Measurements from ENCODE around the gene CNGB1.

CNGB1 gene

DNA sequence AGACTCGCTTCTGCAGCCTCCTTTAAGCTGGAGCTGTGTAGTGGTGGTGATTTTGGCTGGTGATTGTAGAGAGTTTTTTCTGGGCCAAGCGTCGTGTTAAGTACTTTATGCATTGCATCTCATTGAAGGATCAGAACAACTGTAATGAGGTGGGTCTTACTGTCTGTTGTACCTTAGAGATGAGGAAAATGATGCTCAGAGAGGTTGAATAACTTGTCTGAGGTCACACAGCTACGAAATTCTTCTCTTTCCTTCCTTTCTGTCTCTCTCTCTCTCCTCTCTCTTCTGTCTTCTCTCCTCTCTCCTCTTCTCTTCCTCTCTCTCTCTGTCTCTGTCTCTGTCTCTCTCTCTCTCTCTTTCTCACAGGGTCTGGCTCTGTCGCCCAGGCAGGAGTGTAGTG is 82.8 kb downstream of the CNGB1 start:
- ChIA-PET CTCF (interaction anchor here (1.0 to 1.7 kb wide), 3 partner anchors 118 to 131 kb away, joined by 3 read pairs; no protein-coding TSS in a partner anchor), POLR2A (no interaction called here)
- DNase-seq, result no peak
- Histone ChIP-seq H3K4me1 (ENCODE audit: control extremely low read depth in 1 of 4, control insufficient read depth in 4 of 4, insufficient read depth in 4 of 4, low read length in 3 of 4) (peaks cover 0 to 32% (median 13%) of the 10 kb centered on the region in 4 experiments), H3K36me3 (ENCODE audit: control insufficient read depth in 4 of 4, insufficient read depth in 4 of 4, low read length in 3 of 4) (no peaks in the 10 kb centered on the region), H3K27me3 (replicated peaks in 2 of 5; ENCODE audit: control insufficient read depth in 4 of 5, insufficient read depth in 5 of 5, low read length in 4 of 5) (peaks cover 0 to 28% (median 9%) of the 10 kb centered on the region in 5 experiments), H3K9me3 (ENCODE audit: control extremely low read depth in 1 of 5, control insufficient read depth in 4 of 5, insufficient read depth in 2 of 5, low read depth in 1 of 5, low read length in 4 of 5) (no peaks in the 10 kb centered on the region), H3K27ac (ENCODE audit: insufficient read depth in 1 of 2, low read depth in 1 of 2, low read length in 2 of 2, poor library complexity in 1 of 2, severe bottlenecking in 2 of 2) (no peak overlapping the region), H3K4me3 (ENCODE audit: control insufficient read depth in 1 of 7, extremely low read depth in 1 of 7, insufficient read depth in 4 of 7, low read depth in 2 of 7, low read length in 6 of 7) (no peak overlapping the region)
- WGBS (ENCODE audit: insufficient coverage), result 92% methylated on average over 5 of the region's 5 CpGs

DNA sequence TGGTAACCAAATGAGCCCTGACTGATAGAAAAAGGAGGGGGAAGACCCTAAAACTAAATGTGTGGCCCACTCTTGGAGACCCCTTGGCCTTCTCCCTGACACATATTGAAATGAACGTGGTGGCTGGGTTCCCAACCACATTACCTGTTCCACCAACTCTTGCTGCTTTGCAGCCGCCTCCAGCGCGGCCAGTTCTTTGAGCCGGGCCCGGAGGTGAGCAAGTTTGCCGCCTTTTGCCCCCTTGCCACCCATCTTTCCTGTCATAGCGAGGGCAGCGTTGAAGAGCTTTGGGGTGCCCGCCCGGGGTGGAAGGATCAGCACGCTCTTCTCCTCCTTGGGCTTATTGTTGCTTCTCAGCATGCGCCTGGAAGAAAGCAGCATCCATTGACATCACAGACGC is 83.2 kb downstream of the CNGB1 start:
- H3K36me3 ChIP-seq (ENCODE audit: control insufficient read depth in 4 of 4, insufficient read depth in 4 of 4, low read length in 3 of 4), result no peaks in the 10 kb centered on the region
- 98% methylated on average over 13 of the region's 14 CpGs for WGBS (ENCODE audit: insufficient coverage)
- peaks cover 0 to 28% (median 10%) of the 10 kb centered on the region in 4 experiments for H3K4me1 ChIP-seq (ENCODE audit: control extremely low read depth in 1 of 4, control insufficient read depth in 4 of 4, insufficient read depth in 4 of 4, low read length in 3 of 4)
- H3K27ac ChIP-seq (ENCODE audit: insufficient read depth in 1 of 2, low read depth in 1 of 2, low read length in 2 of 2, poor library complexity in 1 of 2, severe bottlenecking in 2 of 2), result no peak overlapping the region
- ChIA-PET POLR2A (no interaction called here), CTCF (interaction anchor here (1.0 to 1.7 kb wide), 3 partner anchors 119 to 132 kb away, joined by 3 read pairs; no protein-coding TSS in a partner anchor)
- no peaks in the 10 kb centered on the region for H3K9me3 ChIP-seq (ENCODE audit: control extremely low read depth in 1 of 5, control insufficient read depth in 4 of 5, insufficient read depth in 2 of 5, low read depth in 1 of 5, low read length in 4 of 5)
- no peak overlapping the region for H3K4me3 ChIP-seq (ENCODE audit: control insufficient read depth in 1 of 7, extremely low read depth in 1 of 7, insufficient read depth in 4 of 7, low read depth in 2 of 7, low read length in 6 of 7)
- no peak for DNase-seq
- H3K27me3 ChIP-seq (replicated peaks in 2 of 5; ENCODE audit: control insufficient read depth in 4 of 5, insufficient read depth in 5 of 5, low read length in 4 of 5), result peaks cover 4 to 32% (median 9%) of the 10 kb centered on the region in 5 experiments

DNA sequence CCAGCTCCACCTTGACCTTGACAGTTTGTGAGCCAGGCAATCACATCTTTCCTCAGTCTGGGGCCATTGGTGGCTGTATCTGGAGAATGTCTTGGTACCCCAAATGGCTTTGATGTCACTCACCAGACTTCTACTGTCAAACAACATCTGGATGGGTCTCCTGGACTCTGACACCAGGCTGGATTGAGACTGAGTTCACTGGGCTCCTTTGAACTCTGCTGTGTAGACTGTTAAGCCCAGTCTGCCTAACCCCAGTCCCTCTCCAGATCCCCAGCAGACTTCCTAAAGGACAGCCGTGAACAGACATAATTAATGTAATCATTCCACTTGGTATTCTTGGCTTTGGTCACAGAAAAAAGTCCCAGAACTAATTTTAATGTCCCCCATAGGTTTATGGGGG is 84.5 kb downstream of the CNGB1 start:
- Histone ChIP-seq H3K27ac (ENCODE audit: insufficient read depth in 1 of 2, low read depth in 1 of 2, low read length in 2 of 2, poor library complexity in 1 of 2, severe bottlenecking in 2 of 2) (no peak overlapping the region), H3K27me3 (replicated peaks in 2 of 5; ENCODE audit: control insufficient read depth in 4 of 5, insufficient read depth in 5 of 5, low read length in 4 of 5) (peaks cover 7 to 43% (median 9%) of the 10 kb centered on the region in 5 experiments), H3K9me3 (ENCODE audit: control extremely low read depth in 1 of 5, control insufficient read depth in 4 of 5, insufficient read depth in 2 of 5, low read depth in 1 of 5, low read length in 4 of 5) (no peaks in the 10 kb centered on the region), H3K36me3 (ENCODE audit: control insufficient read depth in 4 of 4, insufficient read depth in 4 of 4, low read length in 3 of 4) (no peaks in the 10 kb centered on the region), H3K4me1 (ENCODE audit: control extremely low read depth in 1 of 4, control insufficient read depth in 4 of 4, insufficient read depth in 4 of 4, low read length in 3 of 4) (peaks cover 0 to 19% (median 6%) of the 10 kb centered on the region in 4 experiments), H3K4me3 (ENCODE audit: control insufficient read depth in 1 of 7, extremely low read depth in 1 of 7, insufficient read depth in 4 of 7, low read depth in 2 of 7, low read length in 6 of 7) (no peak overlapping the region)
- no peak for DNase-seq
- WGBS (ENCODE audit: insufficient coverage), result 100% methylated on average over 1 of the region's 1 CpG
- ChIA-PET POLR2A (no interaction called here), CTCF (interaction anchor here (1.0 to 1.6 kb wide), 3 partner anchors 12 to 29 kb away, joined by 3 to 6 read pairs (median 3); no protein-coding TSS in a partner anchor)

DNA sequence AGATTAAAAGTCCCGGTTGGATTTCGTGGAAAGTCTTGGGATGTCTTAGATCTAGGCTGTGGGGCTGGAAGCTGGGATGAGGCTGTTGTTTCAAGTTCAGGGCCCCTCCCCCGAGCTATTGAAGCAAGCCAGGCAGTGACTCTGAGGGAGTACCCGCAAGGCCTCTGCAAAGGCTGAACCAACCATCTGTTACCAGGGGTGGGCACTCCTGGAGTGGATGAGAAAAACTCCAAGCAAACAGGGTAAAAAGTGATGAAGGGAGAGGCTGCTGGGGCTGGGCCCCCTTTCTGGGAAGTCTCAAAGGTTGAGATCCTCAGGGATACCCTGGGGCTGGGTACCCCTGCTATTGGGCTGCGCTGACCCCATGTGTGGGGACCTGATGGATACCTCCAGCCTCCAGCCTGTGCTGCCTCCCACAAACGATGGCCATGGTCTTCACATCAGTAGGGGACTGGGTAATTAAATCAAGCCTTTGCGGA is 86.2 kb downstream of the CNGB1 start:
- no peak overlapping the region for H3K4me3 ChIP-seq (ENCODE audit: control insufficient read depth in 1 of 7, extremely low read depth in 1 of 7, insufficient read depth in 4 of 7, low read depth in 2 of 7, low read length in 6 of 7)
- ChIA-PET POLR2A (no interaction called here), CTCF (interaction anchor here (1.6 kb wide), 1 partner anchor 14 kb away, joined by 6 read pairs; no protein-coding TSS in a partner anchor)
- no peaks in the 10 kb centered on the region for H3K36me3 ChIP-seq (ENCODE audit: control insufficient read depth in 4 of 4, insufficient read depth in 4 of 4, low read length in 3 of 4)
- peaks cover 7 to 44% (median 9%) of the 10 kb centered on the region in 5 experiments for H3K27me3 ChIP-seq (replicated peaks in 2 of 5; ENCODE audit: control insufficient read depth in 4 of 5, insufficient read depth in 5 of 5, low read length in 4 of 5)
- H3K9me3 ChIP-seq (ENCODE audit: control extremely low read depth in 1 of 5, control insufficient read depth in 4 of 5, insufficient read depth in 2 of 5, low read depth in 1 of 5, low read length in 4 of 5), result no peaks in the 10 kb centered on the region
- no peak overlapping the region for H3K27ac ChIP-seq (ENCODE audit: insufficient read depth in 1 of 2, low read depth in 1 of 2, low read length in 2 of 2, poor library complexity in 1 of 2, severe bottlenecking in 2 of 2)
- WGBS (ENCODE audit: insufficient coverage), result 81% methylated on average over 5 of the region's 7 CpGs
- DNase-seq, result no peak
- peaks cover 0 to 6% (median under 1%) of the 10 kb centered on the region in 4 experiments for H3K4me1 ChIP-seq (ENCODE audit: control extremely low read depth in 1 of 4, control insufficient read depth in 4 of 4, insufficient read depth in 4 of 4, low read length in 3 of 4)

DNA sequence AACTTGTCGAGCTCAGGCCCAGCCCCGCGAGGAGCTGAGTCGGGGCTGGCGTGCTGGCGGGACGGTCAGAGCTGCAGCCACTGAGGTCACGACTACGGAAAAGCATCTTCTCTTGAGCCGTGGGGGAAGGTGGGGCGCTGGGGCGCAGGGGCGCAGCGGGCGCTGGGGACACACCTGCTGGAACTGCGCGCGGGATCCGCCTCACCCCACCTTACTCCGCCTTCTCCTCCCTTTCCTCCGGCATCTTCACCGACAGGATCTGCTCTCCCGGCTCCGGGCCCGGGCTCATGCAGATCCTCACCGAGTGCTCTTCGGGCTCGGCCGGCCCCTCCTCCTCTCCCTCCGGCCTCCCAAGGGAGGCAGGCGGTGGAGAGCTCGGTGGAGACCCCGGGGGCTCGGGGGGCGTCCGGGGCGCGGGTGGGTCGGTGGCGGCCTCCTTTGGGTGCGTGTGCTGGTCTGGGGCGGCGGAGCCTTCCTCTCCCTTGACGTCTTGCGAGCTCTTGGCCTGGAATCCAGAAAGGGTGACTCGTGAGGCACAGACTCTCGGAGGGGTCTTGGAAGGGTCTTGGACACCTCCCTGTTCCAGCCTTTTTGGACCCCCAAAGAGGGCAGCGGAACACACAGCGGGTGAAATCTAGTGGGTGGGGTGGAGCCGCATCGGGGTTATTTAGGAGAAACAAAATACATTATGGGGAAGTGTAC is 86.8 kb downstream of the CNGB1 start:
- POLR2A ChIA-PET, result interaction anchor here (0.6 kb wide), 1 partner anchor 10 kb away, joined by 3 read pairs; no protein-coding TSS in a partner anchor
- 24% methylated on average over 37 of the region's 51 CpGs for WGBS (ENCODE audit: insufficient coverage)

DNA sequence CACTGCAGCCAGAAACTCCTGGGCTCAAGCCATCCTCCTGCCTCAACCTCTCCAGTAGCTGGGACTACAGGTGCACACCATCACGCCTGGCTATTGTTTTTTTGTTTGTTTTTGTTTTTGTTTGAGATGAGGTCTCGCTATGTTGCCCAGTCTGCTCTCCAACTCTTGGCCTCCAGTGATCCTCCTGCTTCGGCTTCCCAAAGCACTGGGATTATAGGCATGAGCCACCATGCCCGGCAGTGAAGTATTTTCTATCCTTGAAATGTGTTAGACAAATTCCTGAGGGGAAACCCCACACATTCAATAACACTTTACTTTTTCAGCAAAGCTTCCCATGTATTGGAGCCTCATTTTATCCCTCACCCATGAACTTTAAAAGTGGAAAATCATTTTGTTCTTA is 87.4 kb downstream of the CNGB1 start:
- H3K36me3 ChIP-seq (ENCODE audit: control insufficient read depth in 4 of 4, insufficient read depth in 4 of 4, low read length in 3 of 4), result no peaks in the 10 kb centered on the region
- H3K4me3 ChIP-seq (ENCODE audit: control insufficient read depth in 1 of 7, extremely low read depth in 1 of 7, insufficient read depth in 4 of 7, low read depth in 2 of 7, low read length in 6 of 7), result no peak overlapping the region
- no peak for DNase-seq
- WGBS (ENCODE audit: insufficient coverage), result 100% methylated on average over 2 of the region's 4 CpGs
- no peaks in the 10 kb centered on the region for H3K9me3 ChIP-seq (ENCODE audit: control extremely low read depth in 1 of 5, control insufficient read depth in 4 of 5, insufficient read depth in 2 of 5, low read depth in 1 of 5, low read length in 4 of 5)
- ChIA-PET CTCF (interaction anchor here (2.0 kb wide), 1 partner anchor 13 kb away, joined by 5 read pairs; no protein-coding TSS in a partner anchor), POLR2A (interaction anchor here (0.6 kb wide), 1 partner anchor 10 kb away, joined by 3 read pairs; no protein-coding TSS in a partner anchor)
- H3K27me3 ChIP-seq (replicated peaks in 2 of 5; ENCODE audit: control insufficient read depth in 4 of 5, insufficient read depth in 5 of 5, low read length in 4 of 5), result peaks cover 7 to 44% (median 9%) of the 10 kb centered on the region in 5 experiments
- peaks cover 0 to 6% (median 0%) of the 10 kb centered on the region in 4 experiments for H3K4me1 ChIP-seq (ENCODE audit: control extremely low read depth in 1 of 4, control insufficient read depth in 4 of 4, insufficient read depth in 4 of 4, low read length in 3 of 4)
- H3K27ac ChIP-seq (ENCODE audit: insufficient read depth in 1 of 2, low read depth in 1 of 2, low read length in 2 of 2, poor library complexity in 1 of 2, severe bottlenecking in 2 of 2), result no peak overlapping the region

More for the DNA sequence above, 86.8 kb downstream of the CNGB1 start:
- H3K36me3 ChIP-seq (ENCODE audit: control insufficient read depth in 4 of 4, insufficient read depth in 4 of 4, low read length in 3 of 4), result no peaks in the 10 kb centered on the region
- H3K4me1 ChIP-seq (ENCODE audit: control extremely low read depth in 1 of 4, control insufficient read depth in 4 of 4, insufficient read depth in 4 of 4, low read length in 3 of 4), result peaks cover 0 to 6% (median 0%) of the 10 kb centered on the region in 4 experiments
- peak overlapping the region in 1 of 7 experiments; percentile 28 for H3K4me3 ChIP-seq (ENCODE audit: control insufficient read depth in 1 of 7, extremely low read depth in 1 of 7, insufficient read depth in 4 of 7, low read depth in 2 of 7, low read length in 6 of 7)
- H3K27ac ChIP-seq (ENCODE audit: insufficient read depth in 1 of 2, low read depth in 1 of 2, low read length in 2 of 2, poor library complexity in 1 of 2, severe bottlenecking in 2 of 2), result no peak overlapping the region
- H3K9me3 ChIP-seq (ENCODE audit: control extremely low read depth in 1 of 5, control insufficient read depth in 4 of 5, insufficient read depth in 2 of 5, low read depth in 1 of 5, low read length in 4 of 5), result no peaks in the 10 kb centered on the region
- no peak for DNase-seq
- peaks cover 7 to 44% (median 9%) of the 10 kb centered on the region in 5 experiments for H3K27me3 ChIP-seq (replicated peaks in 2 of 5; ENCODE audit: control insufficient read depth in 4 of 5, insufficient read depth in 5 of 5, low read length in 4 of 5)
- CTCF ChIA-PET, result interaction anchor here (2.0 kb wide), 1 partner anchor 13 kb away, joined by 5 read pairs; no protein-coding TSS in a partner anchor

DNA sequence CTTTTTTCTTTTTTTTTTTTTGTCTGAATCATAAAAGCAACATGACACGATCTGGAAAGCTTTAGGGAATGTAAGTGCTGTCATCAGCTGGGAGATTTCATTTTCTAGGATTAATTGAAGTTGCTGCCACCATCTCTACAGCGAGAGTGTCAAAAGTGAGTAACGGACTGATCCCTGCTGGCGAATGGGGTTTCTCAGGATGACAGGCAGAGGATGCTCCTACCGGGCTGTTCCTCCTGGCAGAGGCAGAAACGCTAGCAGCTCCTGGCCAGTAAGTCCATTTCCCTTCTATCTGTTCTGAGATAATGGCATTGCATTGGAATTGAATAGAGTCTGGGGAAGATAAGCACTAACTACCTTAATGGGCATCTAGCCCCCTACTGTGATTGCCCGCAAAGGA is 88.1 kb downstream of the CNGB1 start:
- no peak overlapping the region for H3K4me3 ChIP-seq (ENCODE audit: control insufficient read depth in 1 of 7, extremely low read depth in 1 of 7, insufficient read depth in 4 of 7, low read depth in 2 of 7, low read length in 6 of 7)
- peaks cover 0 to 6% (median 0%) of the 10 kb centered on the region in 4 experiments for H3K4me1 ChIP-seq (ENCODE audit: control extremely low read depth in 1 of 4, control insufficient read depth in 4 of 4, insufficient read depth in 4 of 4, low read length in 3 of 4)
- H3K36me3 ChIP-seq (ENCODE audit: control insufficient read depth in 4 of 4, insufficient read depth in 4 of 4, low read length in 3 of 4), result no peaks in the 10 kb centered on the region
- POLR2A ChIA-PET, result no interaction called here
- 58% methylated on average over 4 of the region's 7 CpGs for WGBS (ENCODE audit: insufficient coverage)
- H3K9me3 ChIP-seq (ENCODE audit: control extremely low read depth in 1 of 5, control insufficient read depth in 4 of 5, insufficient read depth in 2 of 5, low read depth in 1 of 5, low read length in 4 of 5), result no peaks in the 10 kb centered on the region
- H3K27ac ChIP-seq (ENCODE audit: insufficient read depth in 1 of 2, low read depth in 1 of 2, low read length in 2 of 2, poor library complexity in 1 of 2, severe bottlenecking in 2 of 2), result no peak overlapping the region
- no peak for DNase-seq
- CTCF ChIA-PET, result interaction anchor here (1.1 to 2.0 kb wide), 3 partner anchors 12 to 83 kb away, joined by 3 to 5 read pairs (median 4); no protein-coding TSS in a partner anchor
- H3K27me3 ChIP-seq (replicated peaks in 2 of 5; ENCODE audit: control insufficient read depth in 4 of 5, insufficient read depth in 5 of 5, low read length in 4 of 5), result peaks cover 7 to 44% (median 9%) of the 10 kb centered on the region in 5 experiments
